SJCRH30 (cell line): ENCODE data around the gene ABCB6. TPM values are rescaled to one million over a fixed set of nuclear protein-coding genes. Genes with fewer than 3 reads are reported as not detected.
A peak's percentile ranks its signal among the peaks of the same experiment; 100 is the strongest.
"Not testable (repeated sequence)": the region's sequence is repeated elsewhere in the genome, so short reads cannot be mapped to it uniquely, and the experiment has no call there.

Experiments used
- DNase-seq, 2 experiments: peaks; one replicate each; pipeline ENCODE4 v3.0.0-alpha.2; 2015 to 2020
- H3K27ac ChIP-seq: fragments of 250-450 bp; sonication (Bioruptor Pico); 2 replicates; pipeline ENCODE4 v1.5.1; 2020; ENCODE audit warnings: mild to moderate bottlenecking, moderate library complexity
- H3K27me3 ChIP-seq: fragments of 250-450 bp; sonication (Bioruptor Pico); 2 replicates; pipeline ENCODE4 v1.5.1; 2020; ENCODE audit warnings: mild to moderate bottlenecking, moderate library complexity
- H3K36me3 ChIP-seq: fragments of 250-450 bp; sonication (Bioruptor Pico); 2 replicates; pipeline ENCODE4 v1.5.1; 2020; ENCODE audit warnings: mild to moderate bottlenecking, moderate library complexity
- H3K4me1 ChIP-seq: fragments of 250-450 bp; sonication (Bioruptor Pico); 2 replicates; pipeline ENCODE4 v1.5.1; 2020; ENCODE audit warnings: mild to moderate bottlenecking, moderate library complexity
- H3K4me3 ChIP-seq: fragments of 250-450 bp; sonication (Bioruptor Pico); 2 replicates; pipeline ENCODE4 v1.5.1; 2020; ENCODE audit warnings: mild to moderate bottlenecking, moderate library complexity
- H3K9me3 ChIP-seq: fragments of 250-450 bp; sonication (Bioruptor Pico); replicated peaks from 2 replicates; pipeline ENCODE4 v1.5.1; 2020; ENCODE audit warnings: mild to moderate bottlenecking, moderate library complexity
- total RNA-seq: library from RNA; depleted of rRNA; stranded (reverse); fragments of >200 nt; shearing (Covaris generic); gene quantifications from 2 replicates; pipeline ENCODE4 v1.2.3, GENCODE V29; 2014; rRNA removed

The ABCB6 gene
- total RNA-seq: 18.6 and 26.5 TPM in 2 replicates

DNA sequence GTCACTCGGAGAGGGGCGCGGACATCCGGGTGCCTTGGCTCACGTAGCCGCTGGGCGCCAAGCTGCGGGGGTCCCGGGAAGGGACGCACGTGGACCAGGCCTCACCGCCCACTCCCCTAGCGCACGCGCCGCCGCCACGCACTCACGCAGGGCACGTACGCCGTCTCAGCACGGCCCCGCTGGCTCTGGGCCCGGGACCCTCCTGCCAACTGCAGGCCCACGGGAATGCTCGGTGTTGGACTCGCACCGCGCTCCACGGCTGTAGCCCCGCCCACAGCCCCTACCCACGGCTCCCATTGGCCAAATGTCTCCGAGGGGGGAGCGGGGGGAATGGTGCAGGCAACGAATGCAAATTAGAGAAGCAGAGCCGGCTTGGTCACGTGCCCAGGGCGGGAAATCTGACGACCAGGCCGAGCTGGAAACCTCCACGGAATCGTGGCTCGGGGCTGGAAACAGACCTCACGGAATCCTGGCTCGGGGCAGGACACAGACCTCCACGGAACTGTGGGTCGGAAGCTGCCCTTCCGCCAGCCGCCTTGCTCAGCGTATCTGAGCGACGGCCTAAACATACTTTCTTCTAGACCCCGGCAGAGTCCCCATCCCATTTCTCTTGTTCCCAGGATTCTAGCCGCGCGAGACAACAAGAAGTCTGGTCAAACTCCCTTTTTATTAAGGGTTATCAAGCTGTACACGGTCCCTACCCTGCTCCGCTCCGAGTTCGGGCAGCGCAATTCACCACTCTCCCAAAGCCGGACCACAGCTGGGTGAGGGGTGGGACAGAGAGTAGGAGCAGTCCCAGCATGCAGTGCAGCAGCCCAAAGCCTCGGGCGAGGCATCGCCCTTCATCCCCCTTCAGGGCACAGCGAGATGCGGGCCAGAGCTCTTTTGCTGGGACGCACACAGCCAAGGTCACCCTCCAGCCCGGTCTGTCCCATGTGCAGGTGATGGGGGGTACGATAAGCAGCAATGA, at the start of gene ABCB6:
Gene ABCB6 (minus strand): TSS at position 227 of the 970 bp plus-strand sequence. CDS start 285 bp downstream, outside the sequence.
- Histone ChIP-seq H3K36me3 (peaks cover 14% of the 10 kb centered on the region), H3K9me3 (no peaks in the 10 kb centered on the region), H3K4me3 (peak within 1 kb of the TSS; percentile 61), H3K27ac (peak within 1 kb of the TSS; percentile 80), H3K4me1 (peaks cover 6% of the 10 kb centered on the region), H3K27me3 (no peaks in the 10 kb centered on the region)
- DNase-seq: peak; percentile 97 to 98

DNA sequence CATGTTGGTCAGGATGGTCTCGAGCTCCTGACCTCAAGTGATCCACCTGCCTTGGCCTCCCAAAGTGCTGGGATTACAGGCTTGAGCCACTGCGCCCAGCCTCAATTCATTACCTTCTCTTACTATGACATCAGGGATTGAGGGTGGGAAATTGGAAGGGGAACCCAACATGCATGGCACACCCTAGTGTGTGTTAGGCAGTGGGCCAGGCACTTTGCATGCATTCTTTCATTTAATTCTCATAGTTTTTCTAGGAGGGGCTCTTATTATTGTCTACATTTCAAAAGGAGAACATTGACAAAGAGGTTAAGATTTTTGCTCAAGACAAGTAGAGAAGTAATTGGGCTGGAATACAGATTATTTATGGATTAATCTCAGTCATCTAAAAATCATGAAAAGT, 49.5 kb upstream of the ABCB6 start:
- Histone ChIP-seq H3K27me3 (no peaks in the 10 kb centered on the region), H3K4me3 (no peak overlapping the region), H3K27ac (no peak overlapping the region), H3K9me3 (no peaks in the 10 kb centered on the region), H3K4me1 (no peaks in the 10 kb centered on the region; the same call in 1 of the 2 replicates), H3K36me3 (no peaks in the 10 kb centered on the region)
- no peak for DNase-seq

DNA sequence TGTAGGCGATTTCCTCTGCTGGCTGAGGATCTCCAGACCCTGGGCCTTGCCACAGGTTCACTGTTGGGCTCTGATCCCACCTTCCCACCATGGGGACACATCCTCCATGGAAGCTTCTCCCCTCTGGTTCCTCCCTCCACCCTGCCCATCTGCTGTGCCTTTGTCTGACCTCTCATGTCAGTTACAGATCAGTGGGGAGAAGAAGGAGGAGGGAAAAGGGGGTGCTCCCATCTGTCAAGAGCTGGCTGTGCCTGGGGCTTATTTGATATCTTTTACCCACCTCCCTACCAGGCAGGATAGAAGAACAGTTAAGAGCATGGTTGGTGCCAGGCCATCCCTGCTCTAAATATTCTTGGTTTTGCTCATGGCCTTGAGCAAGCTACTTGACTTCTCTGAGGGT, 48.1 kb upstream of the ABCB6 start:
- Histone ChIP-seq H3K27ac (no peak overlapping the region), H3K27me3 (no peaks in the 10 kb centered on the region), H3K36me3 (no peaks in the 10 kb centered on the region), H3K4me3 (no peak overlapping the region), H3K4me1 (no peaks in the 10 kb centered on the region), H3K9me3 (no peaks in the 10 kb centered on the region)
- DNase-seq: no peak

DNA sequence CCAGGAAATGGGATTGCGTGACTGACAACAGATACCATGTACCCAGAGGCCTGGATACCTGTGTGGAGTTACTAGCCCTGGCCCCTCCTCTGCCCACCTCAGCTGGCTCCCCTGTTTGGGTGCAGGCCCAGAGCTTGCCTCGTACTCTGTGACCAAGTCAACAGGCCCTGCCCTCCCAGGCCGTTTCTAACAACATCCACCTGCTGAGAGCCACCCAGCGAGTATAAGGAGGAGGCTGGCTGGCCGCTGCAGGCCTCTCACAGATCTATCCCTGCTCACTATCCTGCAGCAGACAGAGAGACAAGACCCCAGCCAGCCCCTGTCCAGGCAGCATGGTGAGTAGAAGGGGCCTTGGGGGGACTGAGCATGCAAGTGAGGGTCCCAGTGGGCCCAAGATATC, 47.5 kb upstream of the ABCB6 start:
- H3K36me3 ChIP-seq: no peaks in the 10 kb centered on the region
- no peaks in the 10 kb centered on the region for H3K9me3 ChIP-seq
- H3K27me3 ChIP-seq: no peaks in the 10 kb centered on the region
- H3K4me1 ChIP-seq: peaks cover under 1% of the 10 kb centered on the region; the same call in 1 of the 2 replicates
- no peak overlapping the region for H3K27ac ChIP-seq
- no peak for DNase-seq
- H3K4me3 ChIP-seq: no peak overlapping the region

DNA sequence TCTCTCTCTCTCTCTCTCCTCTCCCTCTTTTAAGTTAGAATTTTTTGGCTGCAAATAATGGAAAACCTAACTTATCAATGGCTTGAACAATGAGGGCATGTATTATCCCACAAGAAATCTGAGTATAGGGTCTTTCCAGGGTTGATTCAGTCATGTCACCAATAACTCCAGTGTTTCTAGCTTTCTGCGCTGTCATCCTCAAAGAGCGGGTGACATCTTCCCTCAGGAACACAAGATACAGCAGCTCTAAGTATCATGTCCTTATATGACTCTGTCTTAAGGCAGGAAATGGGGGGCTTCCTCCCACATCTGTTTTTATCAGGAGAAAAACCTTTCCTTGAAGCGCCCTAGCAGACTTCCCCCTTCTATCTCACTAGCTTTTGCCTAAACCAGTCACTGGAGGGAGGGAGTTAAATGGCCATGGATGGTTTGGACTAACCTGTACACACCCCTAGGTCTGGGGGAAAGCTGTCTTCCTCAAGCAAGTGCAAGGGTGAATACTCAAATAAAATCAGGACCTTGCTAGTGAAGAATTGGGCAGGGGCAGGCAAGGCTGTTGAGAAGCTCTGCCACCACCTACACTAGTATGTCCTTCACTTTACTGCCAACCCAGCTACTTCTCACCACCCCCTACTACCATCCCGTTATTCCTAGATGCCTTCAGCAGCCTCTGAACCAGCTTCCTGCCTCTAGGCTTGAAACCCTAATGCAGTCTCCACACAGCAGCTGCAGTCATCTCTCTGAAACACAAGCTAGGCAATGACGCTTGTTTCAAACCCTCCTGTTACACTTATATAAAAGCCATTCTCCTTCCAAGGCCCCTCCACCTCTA, 42.5 kb upstream of the ABCB6 start:
- H3K4me1 ChIP-seq: peaks cover 4% of the 10 kb centered on the region; the same call in 1 of the 2 replicates
- no peaks in the 10 kb centered on the region; the same call in none of the 2 replicates for H3K27me3 ChIP-seq
- no peak overlapping the region for H3K27ac ChIP-seq
- no peaks in the 10 kb centered on the region for H3K9me3 ChIP-seq
- peak in 1 of 2 experiments; percentile 58 for DNase-seq
- no peak overlapping the region for H3K4me3 ChIP-seq
- H3K36me3 ChIP-seq: no peaks in the 10 kb centered on the region

DNA sequence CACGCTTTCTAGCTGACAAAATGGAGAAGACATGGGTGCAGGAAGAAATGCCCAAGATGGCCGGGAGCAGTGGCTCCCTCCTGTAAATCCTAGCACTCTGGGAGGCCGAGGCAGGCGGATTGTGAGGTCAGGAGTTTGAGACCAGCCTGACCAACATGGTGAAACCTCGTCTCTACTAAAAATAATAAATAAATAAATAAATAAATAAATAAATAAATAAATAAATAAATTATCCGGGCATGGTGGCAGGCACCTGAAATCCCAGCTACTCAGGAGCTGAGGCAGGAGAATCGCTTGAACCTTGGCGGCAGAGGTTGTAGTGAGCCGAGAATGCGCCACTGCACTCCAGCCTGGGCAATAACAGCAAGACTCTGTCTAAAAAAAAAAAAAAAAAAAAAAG, 40.2 kb upstream of the ABCB6 start:
- not testable (repeated sequence) for H3K27ac ChIP-seq, H3K9me3 ChIP-seq, DNase-seq, H3K36me3 ChIP-seq, H3K4me3 ChIP-seq, H3K4me1 ChIP-seq, H3K27me3 ChIP-seq

DNA sequence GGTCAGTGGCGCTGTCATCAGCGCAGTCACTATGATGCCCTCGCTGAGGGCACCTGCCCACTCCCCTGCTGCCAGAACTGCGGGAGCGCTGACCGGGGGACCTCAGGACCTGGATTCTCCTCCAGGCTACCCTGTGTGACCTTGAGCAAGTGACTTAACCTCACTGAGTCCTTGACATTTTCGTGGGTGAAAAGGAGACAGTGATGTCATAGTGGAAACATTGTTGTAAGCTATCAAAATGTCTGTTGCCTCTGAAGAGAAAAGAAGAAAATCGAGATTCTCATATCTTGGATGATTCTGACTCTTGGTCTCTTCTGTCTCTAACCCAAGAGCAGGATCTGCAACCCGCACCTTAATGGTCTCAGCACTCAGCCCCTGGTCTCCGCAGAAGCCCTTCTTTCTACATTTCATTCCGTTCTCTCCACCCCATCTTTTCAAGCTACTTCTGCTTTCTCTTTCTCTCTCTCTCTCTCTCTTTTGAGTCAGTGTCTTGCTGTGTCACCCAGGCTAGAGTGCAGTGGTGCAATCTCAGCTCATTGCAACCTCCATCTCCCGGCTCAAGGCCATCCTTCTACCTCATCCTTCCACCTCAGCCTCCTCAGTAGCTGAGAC, 35.9 kb upstream of the ABCB6 start:
- H3K4me3 ChIP-seq: peak overlapping the region; percentile 68; the same call in 1 of the 2 replicates
- H3K4me1 ChIP-seq: peaks cover 22% of the 10 kb centered on the region
- peaks cover 3% of the 10 kb centered on the region for H3K36me3 ChIP-seq
- H3K9me3 ChIP-seq: no peaks in the 10 kb centered on the region
- no peak for DNase-seq
- no peak overlapping the region for H3K27ac ChIP-seq
- peaks cover 4% of the 10 kb centered on the region for H3K27me3 ChIP-seq

DNA sequence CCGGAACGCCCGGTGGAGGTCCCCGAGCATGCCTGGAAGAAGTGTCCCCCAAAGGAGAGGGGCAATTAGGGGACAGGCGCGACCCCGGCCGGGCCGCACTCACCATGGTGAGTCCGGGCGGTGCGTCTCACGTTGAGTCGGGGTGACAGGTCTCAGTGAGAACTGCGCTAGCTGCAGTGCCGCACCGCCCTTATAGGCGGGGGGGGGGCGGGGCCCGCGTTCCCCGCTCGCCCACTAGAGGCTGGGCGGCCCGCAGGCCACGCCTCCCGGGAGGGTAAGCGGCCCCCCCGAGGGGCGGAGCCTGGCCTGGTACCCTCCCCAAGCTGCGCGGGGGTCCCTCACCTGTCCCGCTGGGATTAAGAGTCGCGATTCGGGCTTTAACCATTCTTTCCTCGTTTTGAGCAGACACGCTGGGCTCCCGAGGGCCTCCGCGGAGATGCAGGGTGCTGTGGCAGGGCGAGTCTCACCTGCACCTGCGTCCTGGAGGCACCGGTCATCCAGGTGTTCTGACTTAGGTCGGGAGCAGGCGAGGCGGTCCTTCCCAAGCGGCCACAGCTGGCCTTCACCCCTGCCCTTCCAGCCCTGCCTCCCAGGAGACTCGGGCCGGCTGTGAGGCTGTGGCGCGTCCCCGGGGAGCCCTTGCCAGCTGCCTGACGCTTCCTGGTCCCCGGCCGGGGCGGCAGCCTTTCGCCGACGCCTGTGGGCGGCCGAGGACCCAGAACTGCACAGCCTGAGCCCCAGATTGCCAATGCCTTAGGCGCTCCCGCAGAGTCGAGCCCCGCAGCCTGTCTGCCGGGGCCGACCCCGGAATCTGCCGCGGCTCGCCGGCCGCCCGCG, 35.2 kb upstream of the ABCB6 start, which contains the start of gene TUBA4A:
Gene TUBA4A (minus strand): TSS at position 166 of the 837 bp plus-strand sequence. CDS start 60 bp downstream, at position 106.
- H3K27ac ChIP-seq: peak within 1 kb of the TSS; percentile 80
- H3K36me3 ChIP-seq: peaks cover 3% of the 10 kb centered on the region
- no peaks in the 10 kb centered on the region for H3K9me3 ChIP-seq
- peak within 1 kb of the TSS; percentile 68 for H3K4me3 ChIP-seq
- H3K27me3 ChIP-seq: peaks cover 4% of the 10 kb centered on the region; the same call in 1 of the 2 replicates
- DNase-seq: peak; percentile 83 to 87
- peaks cover 28% of the 10 kb centered on the region for H3K4me1 ChIP-seq

DNA sequence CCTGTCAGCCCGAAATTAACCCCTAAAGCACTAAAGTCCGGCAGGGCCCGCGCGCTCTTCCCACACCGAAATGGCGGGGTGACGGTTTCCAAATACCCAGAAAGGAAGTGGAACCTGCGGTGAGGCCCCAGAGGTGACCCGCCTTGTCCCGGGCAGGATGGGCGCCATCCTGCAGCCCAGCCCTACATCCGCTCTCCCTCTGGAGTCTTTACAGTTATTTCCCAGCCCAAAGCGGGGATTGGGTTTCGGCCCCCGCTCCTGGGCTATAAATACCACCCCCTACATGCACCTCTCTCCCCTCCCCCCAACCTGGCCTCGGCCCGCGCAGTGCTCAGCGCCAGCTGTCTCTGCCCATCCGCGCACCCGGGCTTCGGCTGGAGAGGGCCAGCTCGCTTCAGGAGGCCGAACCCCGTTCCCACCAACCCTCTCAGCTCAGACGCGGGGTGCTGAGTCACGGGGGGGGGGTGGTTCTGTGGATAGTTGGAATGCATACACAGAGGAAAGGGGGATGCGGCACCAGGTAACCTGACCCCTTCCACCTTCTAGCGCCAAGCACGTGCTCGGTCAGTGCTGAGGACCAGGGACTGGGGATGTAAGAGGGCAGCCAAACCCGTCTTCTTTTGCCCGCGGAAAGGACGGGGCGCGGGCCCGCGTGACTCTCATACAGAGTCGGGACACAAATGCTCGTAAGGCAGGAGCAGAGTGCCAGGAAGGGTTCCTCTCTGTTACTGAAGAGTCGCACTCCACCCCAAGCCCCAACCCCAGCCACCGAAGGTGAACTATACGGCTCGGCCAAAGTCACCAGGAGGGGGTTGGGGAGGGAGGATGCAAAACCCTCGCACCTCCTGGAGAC, 34.4 kb upstream of the ABCB6 start, which contains the start of gene TUBA4B:
Gene TUBA4B (plus strand): TSS at position 344 of the 853 bp plus-strand sequence. CDS start 165 bp downstream, at position 509.
- peak within 1 kb of the TSS; percentile 80 for H3K27ac ChIP-seq
- H3K4me1 ChIP-seq: peaks cover 31% of the 10 kb centered on the region
- DNase-seq: peak; percentile 95

DNA sequence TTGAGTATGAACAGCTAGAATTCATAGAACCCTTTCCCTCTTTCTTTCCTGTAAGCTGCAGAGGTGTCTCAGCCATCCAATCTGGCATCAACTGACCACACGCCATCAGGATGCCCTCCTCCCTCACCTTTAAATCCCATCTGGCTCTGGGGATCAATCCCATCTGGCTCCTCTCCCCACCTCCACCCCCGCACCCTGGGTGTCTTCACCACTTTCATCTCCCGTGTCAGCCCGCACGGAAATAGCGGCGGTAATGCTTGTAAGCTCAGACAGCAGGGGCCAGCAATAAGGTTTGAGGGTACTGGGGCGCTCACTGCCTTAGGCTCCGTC, 33.8 kb upstream of the ABCB6 start:
- DNase-seq: no peak
- Histone ChIP-seq H3K27me3 (peaks cover 4% of the 10 kb centered on the region; the same call in 1 of the 2 replicates), H3K36me3 (peaks cover 3% of the 10 kb centered on the region), H3K4me1 (peaks cover 31% of the 10 kb centered on the region), H3K9me3 (no peaks in the 10 kb centered on the region), H3K4me3 (peak overlapping the region; percentile 68), H3K27ac (peak overlapping the region; percentile 80)

More for the DNA sequence above, 34.4 kb upstream of the ABCB6 start, which contains the start of gene TUBA4B:
- Histone ChIP-seq H3K4me3 (peak within 1 kb of the TSS; percentile 68), H3K9me3 (no peaks in the 10 kb centered on the region), H3K27me3 (peaks cover 4% of the 10 kb centered on the region; the same call in 1 of the 2 replicates), H3K36me3 (peaks cover 3% of the 10 kb centered on the region)

DNA sequence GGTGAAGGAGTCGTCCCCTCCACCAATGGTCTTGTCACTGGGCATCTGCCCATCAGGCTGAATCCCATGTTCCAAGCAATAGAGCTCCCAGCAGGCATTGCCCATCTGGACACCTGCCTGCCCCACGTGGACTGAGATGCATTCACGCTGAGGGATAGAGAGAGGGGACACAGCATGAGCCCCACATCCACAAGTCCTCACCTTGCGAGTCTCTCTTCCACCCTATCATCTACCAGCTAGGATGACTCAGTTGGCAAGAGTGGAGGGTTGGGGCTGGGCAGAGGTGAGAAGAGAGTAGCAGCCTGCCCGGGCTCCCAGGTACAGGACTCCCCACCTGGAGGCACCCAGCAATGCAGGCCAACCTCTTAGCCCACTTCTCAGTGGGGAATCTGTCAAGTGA, 33.3 kb upstream of the ABCB6 start:
- Histone ChIP-seq H3K27me3 (peaks cover 4% of the 10 kb centered on the region; the same call in 1 of the 2 replicates), H3K4me1 (peaks cover 31% of the 10 kb centered on the region), H3K27ac (peak overlapping the region; percentile 80), H3K9me3 (no peaks in the 10 kb centered on the region), H3K36me3 (peaks cover 3% of the 10 kb centered on the region), H3K4me3 (peak overlapping the region; percentile 68)
- DNase-seq: no peak

DNA sequence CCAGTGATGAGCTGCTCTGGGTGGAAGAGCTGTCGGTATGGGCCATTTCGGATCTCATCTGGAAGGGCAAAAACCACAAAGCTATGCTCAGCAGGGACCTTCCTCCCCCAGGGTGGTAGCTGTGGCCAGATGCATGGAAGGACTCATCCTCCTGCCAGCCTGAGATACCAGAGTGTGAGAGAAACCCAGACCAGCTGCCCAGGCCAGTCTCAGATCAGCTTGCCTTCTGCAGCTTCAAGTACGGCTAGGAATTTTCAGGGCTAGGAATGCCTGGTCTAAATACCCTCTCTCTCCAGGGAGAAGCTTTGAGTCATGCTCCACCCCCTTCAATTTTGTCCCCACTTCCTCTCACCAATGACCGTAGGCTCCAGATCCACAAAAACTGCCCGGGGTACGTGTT, 32.9 kb upstream of the ABCB6 start:
- H3K36me3 ChIP-seq: peaks cover 3% of the 10 kb centered on the region
- H3K27ac ChIP-seq: peak overlapping the region; percentile 80
- no peaks in the 10 kb centered on the region for H3K9me3 ChIP-seq
- peak; percentile 52 to 59 for DNase-seq
- peaks cover 31% of the 10 kb centered on the region for H3K4me1 ChIP-seq
- H3K27me3 ChIP-seq: peaks cover 4% of the 10 kb centered on the region; the same call in 1 of the 2 replicates
- H3K4me3 ChIP-seq: no peak overlapping the region; the same call in 1 of the 2 replicates
